Suppressor macrophage treated with lipopolysaccharide for 4 hours (primary cell): ENCODE measurements around the gene RNF220.

ENCODE experiments used
- DNase-seq: peaks from one replicate; pipeline ENCODE4 v3.0.0-alpha.2; 2020

The RNF220 gene

DNA sequence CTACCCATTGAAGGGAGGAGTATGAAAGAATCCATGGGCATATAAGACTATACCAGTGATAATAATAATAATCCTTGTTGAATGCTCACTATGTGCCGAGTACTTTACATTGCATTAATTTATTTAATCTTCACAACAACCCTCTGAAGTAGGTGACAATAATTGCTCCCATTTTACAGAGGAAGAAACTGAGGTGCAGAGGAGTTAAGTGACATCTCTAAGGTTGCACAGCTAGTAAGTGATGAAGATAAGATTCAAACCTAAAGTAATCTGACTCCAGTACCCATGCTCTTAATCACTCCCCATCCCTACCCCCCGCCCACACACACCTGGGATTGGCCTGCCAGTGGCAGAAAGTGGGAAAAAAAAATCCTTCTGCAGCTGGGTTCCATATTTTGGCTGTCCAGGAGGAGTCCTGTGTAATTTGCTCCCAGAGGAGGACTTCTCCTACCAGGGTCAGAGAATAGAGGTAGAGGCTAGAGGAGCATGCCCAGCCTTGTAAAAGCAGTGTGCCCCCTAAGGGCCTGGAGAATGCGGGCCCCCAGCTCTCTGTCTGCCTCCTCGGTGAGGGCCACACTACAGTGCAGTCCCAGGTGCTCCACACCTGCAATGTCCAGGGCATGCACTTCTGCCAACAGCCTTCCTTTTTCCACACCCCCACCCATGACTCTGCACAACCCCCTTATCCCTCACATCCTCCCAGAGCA, 211.4 kb downstream of the RNF220 start:
- DNase-seq, result no peak

DNA sequence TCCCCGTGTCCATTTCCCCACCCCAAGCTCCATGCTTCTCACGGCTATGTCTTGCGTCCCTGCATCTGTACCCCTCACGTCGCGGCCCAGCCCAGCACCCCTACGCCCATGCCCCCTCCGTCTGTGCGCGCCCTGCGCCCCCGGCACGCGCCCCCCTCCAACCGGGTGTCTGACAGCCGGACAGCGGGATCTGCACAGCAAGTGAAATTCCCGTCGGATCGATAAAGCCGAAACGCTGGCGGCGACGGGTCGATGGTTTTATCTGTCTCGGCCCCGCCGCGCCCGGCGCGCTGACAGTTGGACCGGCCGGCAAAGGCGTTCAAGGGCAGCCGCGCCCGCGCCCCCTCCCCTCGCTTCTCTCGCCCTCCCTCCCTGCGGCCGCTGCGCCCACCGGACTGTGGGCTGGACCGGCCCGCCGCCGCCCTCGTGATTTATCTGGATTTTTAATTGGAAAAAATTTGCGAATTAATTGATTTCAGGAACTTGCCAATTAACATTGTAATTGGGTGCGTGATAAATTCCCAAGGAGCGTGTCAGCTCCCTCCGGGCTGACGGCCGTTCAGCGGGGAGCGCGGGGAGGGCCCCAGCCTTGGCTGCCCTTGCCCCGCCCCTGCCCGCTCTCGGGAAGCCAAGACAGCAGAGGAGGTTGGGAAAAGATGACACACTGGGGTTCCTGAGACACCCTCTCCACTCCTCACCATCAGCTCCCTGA, 212.1 kb downstream of the RNF220 start:
- DNase-seq, result no peak

DNA sequence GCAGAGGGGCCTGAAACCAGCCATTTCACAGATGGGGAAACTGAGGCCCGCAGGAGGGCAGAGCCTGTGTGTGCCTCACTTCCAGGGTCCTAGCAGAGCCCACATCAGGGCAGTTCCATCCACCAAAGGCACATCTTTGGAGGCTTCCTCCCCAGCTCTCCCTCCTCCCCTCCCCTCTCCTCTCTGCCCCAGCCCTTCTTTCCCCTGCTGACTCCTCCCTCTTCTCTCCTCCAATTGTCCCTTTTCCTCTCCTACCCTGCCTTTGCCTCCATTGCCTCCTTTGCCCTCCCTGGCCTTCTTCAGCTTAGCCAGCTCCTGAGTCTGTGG, 212.6 kb downstream of the RNF220 start:
- no peak for DNase-seq

DNA sequence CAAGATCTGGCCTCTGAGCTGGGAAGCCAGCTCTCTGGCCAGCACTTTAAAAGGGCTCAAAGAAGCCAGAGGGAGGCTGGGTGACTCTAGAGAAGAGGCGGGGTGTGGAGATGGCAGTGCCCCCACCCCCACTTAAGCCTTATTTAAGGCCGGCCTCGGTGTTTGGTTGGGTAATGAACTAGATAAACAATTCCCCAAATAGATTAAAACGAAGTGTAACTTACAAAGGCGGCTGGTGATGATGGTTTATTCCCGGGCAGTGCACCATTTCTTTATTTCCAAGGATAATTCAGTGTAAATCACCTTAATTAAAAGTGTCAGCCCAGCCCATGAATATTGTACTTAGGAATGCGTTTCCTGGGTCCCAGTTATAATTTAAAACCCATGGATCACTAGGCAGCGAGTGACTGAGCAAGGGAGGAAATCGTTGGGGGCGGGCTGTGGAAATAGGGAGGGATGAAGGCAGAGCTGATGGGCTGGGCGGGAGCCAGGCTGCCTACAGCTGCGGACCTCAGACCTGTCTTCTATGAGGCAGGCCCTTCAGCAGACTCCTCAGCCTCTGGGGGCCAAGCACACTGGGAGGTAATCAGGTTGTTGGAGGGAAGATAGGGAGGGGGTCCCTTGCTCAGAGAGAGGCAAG, 214.3 kb downstream of the RNF220 start:
- no peak for DNase-seq

DNA sequence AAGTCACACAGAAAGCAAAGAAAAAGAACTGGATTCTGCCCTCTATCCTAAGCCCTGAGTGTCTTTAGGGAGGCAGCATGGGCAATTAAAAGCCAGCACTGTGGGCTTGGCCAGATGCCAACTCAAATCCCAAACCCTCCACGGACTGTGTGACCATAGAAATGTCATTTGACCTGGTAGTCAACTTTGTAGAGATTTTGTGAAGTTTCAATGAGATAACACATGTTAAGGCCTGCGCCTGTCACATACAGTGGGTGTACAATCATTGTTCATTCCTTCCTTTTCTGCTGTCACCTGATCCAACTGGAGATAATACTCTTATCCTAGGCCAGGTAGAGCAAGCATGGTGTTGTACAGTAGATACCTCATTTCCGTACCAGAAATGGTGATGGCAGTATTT, 215.0 kb downstream of the RNF220 start:
- no peak for DNase-seq

DNA sequence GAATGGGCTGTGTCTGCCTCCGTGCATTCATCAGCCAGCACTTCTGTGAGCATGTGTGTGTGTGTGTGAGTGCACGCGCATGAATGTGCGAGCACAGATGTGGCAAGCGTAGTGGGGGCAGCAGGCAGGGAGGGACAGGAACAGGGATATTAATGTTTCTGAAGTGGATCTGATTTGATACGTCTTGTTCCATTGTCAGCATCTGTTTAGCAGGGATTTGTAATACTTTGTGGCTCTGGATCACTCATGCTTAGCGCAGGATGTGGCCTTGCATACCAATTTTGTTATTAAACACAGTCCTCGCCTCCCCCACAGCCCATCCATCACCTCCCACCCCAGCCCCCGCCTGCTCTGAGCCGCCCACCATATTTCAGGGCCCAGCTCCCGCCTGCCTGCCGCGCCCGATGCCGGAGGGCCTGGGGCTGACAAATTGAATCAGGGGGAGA, 216.8 kb downstream of the RNF220 start:
- DNase-seq, result no peak

DNA sequence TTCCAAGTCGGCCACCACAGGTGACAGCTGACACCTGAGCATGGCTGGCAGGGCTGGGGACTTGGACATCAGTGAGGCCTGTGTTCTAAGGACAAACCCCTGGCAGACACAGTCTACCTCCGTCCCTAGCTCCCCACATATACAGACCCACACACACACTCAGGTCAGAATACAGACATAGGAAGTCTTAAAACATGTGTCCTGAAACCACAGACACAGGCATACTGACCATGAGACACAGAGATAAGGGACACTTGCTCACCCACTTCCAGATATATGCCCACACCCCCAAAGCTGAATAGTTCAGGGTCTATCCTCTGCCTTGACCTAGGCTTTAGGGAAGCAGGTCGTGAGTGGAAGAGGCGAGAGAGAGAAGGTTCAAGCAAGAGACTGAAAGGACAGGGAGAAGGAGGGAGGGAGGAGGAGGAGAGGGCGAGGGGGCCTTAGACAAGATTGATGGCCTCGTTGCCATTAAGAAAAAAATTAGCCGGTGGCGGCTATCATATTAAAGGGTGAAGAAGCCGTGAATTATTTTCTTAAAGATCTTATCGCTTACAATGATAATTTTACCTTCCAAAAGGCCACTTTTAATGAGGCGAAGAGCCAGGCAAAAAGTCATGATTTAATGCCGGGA, 219.3 kb downstream of the RNF220 start:
- DNase-seq, result no peak

DNA sequence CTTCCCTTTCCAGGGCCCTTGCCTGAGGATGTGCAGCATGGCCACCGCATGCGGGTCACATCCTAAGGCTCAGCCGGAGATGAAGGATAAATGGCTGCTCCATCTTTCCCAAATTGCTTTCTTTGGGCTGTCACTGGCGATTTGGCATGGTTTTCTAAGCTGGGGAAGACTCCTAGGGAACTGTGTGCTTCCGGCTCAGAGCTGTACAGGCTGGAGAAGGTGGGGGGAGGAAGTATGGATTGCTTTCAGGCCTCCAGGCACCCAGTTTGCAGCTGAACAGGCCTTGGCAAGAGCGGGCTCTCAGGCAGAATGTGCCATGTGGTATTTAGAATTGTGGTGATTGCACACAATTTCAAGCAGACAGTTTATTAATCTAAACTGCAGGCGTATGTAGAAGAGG, 220.3 kb downstream of the RNF220 start:
- DNase-seq, result no peak

DNA sequence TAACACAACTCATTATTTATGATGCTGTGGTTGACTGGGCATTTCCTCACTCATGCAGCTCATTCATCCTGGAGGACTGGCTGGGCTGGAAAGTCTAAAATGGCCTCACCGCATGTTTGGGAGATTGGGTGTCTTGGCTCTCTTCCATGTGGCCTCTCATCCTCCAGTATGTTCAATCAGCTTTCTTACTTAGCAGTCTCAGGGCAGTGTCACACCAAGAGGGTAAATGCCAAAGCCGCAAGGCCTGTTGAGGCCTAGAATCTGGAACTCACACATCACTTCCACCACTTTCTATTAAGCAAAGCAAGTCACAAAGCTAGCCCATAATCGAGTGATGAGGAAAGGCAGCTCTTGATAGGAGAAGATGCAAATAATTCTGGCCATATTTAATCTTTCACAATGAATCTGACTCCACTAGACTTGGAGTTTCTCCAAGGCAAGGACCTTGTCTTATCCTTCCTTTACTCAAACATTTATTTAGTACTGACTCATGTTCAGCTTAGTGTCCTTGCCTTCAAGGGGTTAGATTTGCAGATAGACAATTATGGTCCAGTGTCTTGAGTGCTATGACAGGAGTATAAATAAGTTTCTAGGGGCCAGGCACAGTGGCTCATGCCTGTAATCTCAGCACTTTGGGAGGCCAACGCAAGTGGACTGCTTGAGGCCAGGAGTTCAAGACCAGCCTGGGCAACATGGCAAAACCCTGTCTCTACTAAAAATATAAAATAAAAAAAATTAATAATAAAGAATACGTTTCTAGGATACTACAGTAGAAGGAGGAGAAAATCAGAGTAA, 224.1 kb downstream of the RNF220 start:
- no peak for DNase-seq

DNA sequence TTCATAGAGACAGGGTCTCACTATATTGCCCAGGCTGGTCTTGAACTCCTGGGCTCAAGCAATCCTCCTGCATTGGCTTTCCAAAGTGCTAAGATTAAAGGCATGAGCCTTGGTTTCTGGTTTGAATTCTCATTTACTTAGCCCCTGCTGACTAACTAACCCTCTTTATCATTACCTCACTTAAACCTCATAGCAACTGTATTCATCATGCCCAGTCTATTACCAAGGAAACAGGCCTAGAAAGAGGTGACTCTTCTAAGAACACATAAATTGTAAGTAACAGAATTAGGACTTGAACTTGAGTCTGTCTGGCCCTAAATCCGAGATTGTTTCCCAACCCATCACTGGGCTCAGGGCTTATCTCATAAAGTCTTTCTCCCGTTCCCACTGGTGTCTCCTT, 225.1 kb downstream of the RNF220 start:
- no peak for DNase-seq

DNA sequence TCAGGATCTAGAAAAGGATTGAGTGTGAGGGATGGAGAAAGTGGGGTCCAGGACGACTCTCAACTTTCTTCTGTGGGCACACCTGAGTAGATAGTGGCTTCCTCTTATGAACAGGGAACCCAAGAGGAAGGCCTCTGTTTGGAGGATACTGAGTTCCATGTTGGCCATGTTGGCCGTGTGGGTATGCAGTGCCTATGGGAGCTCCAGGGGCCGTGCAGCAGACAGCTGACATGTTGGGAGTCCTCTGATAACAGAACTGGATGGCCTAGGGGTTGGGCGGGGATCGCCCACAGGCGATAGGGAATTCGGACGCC, 226.2 kb downstream of the RNF220 start:
- no peak for DNase-seq

DNA sequence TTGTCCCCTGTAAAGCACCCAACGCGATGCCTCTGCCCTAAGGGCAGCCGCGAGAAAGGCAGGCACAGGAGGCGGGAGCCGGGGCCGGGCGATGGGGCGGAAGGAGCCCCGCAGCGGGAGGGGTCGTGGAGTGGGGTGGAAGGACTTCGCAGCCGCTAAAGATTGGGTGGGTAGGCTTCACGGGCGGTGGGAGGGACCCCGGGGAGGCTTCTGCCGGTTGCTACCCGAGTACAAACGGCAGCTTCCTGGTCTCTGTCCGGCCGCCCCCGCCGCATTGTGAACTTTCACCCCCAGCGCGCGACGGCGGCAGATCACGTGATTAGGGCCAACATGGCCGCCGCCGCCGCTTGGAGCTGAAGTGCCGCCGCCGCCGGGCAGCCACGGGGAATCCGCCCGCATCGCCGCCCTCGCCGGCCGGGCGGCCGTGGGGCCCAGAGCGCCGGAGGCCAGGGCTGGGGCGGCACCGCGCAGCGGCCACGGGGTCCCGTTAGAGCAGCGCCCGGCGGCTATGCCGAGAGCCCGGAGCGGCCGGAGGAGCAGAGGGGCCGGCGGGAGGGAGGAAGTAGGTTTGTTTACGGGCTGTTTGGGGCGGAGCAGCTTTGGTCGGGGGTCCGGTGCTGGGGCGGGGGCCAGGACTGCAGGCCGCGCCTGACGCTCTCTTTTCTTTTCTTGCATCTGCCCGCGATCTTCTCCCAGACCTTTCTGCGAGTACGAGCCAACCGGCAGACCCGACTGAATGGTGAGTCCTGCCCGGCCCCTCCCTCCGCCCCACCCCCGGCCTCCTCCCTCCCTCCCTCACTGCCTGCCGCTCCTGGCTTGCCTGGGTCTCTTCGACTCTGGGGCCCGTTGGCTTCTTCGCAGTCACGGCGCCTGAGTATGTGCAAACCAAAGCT, 226.8 kb downstream of the RNF220 start:
- DNase-seq, result peak; percentile 94

DNA sequence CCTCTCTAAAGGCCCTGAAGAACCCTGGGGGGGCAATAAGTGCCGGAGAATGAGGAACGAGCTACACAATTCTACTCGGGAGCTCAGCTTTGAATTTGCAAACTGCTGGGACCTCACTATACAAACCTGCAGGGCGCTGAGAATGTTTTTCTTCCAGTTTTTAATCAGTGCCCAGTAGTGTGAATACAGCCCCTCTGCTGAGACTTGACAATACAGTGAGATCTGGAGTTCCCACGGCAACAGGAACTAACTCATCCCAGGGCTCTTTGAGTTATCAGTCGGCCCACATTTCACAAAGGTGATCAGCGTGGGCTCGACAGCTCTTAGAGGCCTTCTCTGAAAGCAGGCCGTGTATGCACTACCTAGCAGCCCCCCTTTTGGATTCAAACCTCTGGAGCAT, 227.5 kb downstream of the RNF220 start:
- peak; percentile 23 for DNase-seq

DNA sequence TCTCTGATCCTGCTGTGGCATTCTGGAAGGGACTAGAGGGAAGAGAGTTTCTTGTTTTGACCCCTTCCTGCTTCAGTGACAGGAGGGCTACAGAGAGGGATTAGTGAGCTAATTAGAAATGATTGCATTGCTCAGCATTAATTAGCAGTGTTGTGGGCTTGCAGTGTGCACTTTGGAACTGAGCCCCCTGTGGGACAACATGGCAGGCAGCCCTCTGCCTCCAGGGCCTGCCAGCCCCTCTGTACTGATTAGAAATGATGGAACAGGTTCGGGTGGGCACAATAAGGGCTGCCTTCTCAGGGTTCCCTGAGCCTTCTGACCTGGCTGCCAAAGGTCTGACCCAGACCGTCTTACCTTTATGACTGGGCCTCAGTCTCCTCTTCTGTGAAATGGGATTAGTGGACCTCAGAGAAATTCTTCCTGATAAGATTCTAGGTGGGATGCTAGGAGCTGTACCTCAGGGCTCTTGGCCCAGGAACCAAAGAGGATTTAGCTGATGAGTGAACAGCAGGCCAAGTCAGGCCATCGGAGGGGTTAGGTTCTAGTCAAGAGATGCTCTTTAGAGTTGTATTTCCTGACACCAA, 229.6 kb downstream of the RNF220 start:
- no peak for DNase-seq

DNA sequence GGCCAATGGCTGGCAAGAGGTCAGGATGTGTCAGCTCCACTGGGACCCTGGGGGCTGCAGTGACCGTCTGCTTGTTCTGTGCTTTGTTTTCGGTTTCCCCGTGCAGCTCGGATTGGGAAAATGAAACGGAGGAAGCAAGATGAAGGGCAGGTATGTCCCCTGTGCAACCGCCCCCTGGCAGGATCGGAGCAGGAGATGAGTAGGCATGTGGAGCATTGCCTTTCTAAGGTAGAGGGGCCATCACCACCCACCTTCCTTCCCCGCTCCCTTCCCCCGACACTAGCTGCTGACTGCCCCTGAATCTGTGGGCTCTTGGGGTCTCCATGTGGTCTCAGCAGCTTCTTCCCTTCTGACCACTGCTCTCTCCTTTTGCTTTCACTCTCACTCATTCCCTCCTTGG, 230.4 kb downstream of the RNF220 start:
- DNase-seq, result no peak

DNA sequence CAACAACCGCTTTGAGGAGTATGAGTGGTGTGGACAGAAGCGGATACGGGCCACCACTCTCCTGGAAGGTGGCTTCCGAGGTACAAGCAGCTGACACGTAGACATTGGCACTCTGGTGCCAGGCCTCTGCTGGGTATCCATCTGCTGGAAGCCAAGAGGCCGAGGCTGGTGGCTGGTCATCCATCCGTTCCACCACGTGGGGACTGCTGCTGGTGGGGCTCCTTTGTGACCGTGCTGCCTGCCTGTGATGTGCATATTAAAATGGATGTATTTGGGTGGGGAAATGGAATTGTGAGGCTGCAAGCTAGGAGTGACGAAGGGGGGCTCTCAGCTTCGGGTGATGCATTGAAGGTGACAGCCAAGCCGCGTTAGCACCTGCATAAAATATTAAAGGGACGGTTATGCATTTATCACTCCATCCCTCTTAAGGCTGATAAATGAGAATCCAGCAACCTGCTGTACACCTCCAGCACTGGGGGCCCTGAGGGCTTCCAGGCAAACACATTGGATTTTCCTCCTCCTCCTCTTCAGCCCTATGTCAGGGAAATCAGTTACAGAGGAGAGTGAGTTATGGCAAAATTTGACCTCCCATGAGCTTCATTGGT, 231.1 kb downstream of the RNF220 start:
- DNase-seq, result no peak

DNA sequence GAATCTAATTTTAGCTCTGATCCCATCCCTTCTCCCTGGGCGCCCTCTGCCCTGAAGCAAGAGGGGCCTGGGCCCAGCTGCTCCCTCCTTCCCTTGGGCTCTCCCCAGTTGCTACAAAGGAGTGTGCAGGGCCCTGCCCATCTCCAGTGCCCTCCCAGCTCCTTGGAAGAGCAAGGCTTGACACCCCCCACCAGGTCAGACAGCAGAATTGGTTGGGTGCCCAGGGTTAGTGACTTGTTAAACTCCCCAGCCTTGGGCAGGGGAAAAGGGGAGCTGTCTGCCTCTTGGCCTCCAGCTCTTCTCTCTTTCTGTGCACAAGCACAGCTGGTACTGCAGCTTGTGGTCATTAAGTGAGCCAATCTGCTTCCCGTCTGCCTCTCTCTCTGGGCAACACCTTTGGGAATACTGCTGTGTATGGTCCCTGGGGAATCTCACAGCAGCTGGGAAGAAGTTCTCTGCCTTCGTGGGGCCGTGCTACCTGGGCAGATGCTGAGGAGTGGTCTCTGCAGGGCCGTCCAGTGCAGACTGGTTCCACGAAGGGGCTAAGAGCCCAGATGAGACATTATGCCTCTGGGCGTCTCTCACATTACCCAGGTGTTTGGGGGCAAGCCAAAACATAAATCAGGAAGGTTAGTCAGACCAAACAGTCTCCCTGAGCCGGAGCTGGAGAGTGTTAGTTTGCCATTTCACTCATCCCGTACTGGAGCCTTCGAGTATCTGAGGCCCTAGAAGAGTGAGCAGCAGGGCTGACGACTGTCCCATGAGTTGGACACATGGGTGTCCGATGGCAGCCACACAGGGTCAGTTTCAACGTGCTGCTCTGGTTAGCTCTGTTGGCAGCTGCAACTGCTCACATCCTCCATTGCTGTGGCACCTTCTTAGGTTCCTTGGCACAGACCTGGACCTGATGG, 231.9 kb downstream of the RNF220 start:
- no peak for DNase-seq

DNA sequence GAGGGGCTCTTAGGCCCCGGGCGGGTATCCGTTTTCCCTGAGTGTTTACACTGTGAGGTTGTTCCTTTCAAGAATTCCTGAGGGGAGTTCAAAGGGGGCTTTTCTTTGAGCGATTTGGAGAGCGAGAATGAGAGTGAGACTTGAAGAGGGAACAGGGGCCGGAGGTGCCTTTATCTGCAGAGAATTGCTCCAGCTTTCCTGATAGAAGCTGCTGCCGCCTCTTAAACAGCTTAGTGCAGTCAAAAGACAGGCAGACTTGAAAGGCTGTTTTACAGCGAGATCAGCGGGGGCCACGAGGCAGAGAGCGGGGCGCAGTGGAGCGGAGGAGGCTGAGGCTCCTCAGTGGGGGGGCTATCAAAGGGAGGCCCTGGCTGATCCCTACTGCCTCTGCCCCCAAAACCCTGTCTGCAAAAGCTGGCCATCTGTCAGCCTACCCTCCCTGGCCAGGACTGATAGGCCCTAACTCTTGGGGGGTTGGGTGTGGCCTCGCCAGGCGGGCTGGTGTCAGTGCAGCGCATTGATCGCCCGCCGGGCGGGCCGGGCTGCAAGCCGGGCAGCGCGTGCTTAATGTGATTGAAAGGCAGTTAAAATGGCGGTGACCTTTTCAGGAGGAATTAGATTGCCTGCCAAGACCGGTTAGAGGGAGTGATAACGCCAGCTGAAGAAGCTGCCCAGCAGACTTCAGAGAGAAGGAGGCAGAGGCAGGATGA, 232.8 kb downstream of the RNF220 start:
- DNase-seq, result no peak

DNA sequence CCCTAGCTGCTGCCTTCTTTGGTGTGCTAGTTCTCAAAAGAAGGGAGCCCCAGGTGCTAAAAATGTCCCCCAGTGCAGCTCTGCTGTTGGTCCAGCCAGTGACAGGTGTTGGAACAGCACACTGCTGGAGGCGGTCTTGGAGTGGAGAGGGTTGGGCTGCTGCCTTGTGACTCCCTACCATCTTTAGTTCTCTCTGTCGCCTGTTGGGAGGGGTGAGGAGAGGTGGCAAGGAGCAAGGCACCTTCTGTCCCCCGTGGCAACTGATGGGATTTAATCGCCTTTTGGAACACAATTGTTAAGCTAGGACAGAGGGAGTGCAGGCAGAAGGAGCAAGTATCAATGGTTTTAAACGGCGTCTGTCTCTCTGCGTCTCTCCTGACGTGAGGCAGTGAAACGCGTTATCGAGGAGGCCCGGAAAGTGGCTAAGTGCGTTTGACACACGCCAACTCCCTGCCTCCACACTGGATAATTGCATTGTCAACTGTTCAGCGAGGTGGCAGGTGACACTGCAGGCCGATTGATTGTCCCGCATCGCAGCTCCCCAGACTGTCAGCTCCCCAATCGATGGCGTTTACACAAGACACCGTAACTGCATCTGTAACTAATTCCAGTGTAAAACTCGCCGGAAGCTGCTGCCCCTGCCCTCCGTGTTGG, 235.3 kb downstream of the RNF220 start:
- DNase-seq, result no peak
